NOMO-1 (cell line): ENCODE measurements around the gene CDK8.
A peak's percentile ranks its signal among the peaks of the same experiment; 100 is the strongest.
"Not testable (repeated sequence)": the region's sequence is repeated elsewhere in the genome, so short reads cannot be mapped to it uniquely, and the experiment has no call there.

Experiments
- DNase-seq, 2 experiments: peaks; one replicate each; lab custom pipeline; 2025; ENCODE audit not compliant: unreplicated experiment in 2 of 2; lab: John Stamatoyannopoulos, UW

CDK8 gene

DNA sequence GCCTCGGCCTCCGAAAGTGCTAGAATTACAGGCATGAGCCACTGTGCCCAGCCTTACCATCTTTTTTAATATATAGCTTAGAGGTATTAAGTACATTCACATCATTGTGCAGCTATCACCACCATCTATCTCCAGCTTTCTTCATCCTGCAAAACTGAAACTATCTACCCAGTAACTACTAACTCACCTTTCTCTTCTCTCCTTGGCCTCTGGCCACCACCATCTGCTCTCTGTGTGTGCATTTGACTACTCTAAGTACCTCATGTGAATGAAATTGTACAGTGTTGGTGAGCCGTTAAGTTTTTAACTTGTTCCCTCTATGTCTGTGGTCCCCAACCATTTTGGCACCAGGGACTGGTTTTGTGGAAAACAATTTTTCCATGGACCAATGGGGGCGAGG, 56.1 kb downstream of the CDK8 start:
- DNase-seq: no peak

DNA sequence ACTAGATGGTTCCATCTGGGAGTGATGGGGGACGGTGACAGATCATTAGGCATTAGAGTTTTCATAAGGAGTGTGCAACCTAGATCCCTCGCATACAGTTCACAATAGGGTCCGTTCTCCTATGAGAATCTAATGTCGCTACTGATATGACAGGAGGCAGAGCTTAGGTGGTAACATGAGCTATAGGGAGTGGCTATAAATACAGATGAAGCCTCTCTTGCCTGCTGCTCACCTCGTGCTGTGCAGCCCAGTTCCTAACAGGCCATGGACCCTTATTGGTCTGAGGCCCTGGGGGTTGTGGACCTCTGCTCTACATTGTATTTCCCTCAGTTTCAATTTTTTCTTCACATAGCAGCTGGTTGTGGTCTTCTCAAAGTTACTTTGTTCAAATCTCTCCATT, 56.5 kb downstream of the CDK8 start:
- DNase-seq: no peak

- not testable (repeated sequence) for DNase-seq
These were observed 58.1 kb downstream of the CDK8 start for GRCh38 chr13:26312019-26312418.

DNA sequence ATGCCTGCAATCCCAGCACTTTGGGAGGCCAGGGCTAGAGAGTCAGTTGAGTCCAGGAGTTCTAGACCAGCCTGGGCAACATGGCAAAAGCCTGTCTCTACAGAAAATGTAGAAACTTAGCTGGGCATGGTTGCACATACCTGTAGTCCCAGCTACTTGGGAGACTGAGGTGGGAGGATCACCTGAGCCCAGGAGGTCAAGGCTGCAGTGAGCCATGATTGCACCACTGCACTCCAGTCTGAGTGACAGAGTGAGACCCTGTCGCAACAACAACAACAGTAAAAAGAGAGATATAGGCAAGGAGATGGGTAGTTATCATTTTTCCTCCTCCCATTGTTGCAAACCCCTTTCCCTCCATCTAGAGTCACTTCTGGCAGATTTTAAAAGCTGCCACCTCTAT, 62.2 kb downstream of the CDK8 start:
- not testable (repeated sequence) for DNase-seq

DNA sequence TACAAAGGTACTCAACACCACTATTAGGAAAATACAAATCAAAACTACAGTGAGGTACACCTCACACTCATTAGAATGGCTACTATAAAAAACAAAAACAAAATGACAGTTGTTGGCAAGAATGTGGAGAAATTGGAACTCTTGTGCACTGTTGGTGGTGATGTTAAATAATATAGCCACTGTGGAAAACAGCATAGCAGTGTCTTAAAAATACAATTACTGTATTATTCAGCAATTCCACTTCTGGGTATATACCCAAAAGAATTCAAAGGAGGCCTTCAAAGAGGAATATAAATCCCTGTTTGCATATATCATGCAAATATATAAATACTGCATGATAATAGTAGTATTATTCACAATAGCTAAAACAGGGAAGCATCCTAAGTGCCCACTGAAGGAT, 66.8 kb downstream of the CDK8 start:
- no peak for DNase-seq

DNA sequence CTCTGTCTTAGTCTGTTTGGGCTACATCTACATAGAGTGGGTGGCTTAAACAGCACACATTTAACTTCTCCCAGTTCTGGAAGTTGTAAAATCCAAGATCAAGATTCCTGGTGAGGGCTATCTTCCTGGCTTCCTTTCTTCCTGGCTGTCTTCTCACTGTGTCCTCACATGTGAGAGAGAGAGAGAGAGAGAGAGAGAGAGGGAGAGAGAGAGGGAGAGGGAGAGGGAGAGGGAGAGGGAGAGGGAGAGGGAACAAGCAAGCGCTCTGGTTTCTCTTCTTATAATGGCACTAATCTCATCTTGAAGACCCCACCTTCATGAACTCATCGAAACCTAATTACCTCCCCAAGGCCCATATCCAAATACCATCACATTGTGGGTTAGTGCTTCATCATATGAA, 69.2 kb downstream of the CDK8 start:
- DNase-seq: no peak

GRCh38 chr13:26323764-26324163, 69.8 kb downstream of the CDK8 start:
- no peak for DNase-seq

GRCh38 chr13:26324294-26324693, 70.4 kb downstream of the CDK8 start:
- no peak for DNase-seq

GRCh38 chr13:26324867-26325266, 70.9 kb downstream of the CDK8 start:
- no peak for DNase-seq

DNA sequence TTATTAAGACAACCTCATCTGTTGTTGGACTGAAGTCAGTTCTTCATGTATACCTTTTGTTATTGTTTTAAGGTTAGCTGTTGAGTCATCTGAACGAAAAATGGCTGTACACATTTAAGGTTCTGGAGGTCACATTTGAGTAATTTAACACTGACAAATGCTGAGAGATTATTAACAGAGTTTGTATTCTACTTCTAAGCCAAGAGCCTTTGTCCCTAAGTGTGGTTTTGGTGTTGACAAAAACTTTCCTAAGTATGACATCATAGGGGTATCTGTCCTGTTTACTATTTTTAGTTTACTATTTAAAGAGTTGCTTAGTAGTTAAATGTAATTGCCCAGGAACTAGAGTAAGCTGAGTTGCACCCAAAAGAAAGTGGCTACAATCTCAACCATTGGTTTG, 71.9 kb downstream of the CDK8 start:
- DNase-seq: no peak

- DNase-seq: no peak
These were observed 72.6 kb downstream of the CDK8 start for GRCh38 chr13:26326562-26326961.

DNA sequence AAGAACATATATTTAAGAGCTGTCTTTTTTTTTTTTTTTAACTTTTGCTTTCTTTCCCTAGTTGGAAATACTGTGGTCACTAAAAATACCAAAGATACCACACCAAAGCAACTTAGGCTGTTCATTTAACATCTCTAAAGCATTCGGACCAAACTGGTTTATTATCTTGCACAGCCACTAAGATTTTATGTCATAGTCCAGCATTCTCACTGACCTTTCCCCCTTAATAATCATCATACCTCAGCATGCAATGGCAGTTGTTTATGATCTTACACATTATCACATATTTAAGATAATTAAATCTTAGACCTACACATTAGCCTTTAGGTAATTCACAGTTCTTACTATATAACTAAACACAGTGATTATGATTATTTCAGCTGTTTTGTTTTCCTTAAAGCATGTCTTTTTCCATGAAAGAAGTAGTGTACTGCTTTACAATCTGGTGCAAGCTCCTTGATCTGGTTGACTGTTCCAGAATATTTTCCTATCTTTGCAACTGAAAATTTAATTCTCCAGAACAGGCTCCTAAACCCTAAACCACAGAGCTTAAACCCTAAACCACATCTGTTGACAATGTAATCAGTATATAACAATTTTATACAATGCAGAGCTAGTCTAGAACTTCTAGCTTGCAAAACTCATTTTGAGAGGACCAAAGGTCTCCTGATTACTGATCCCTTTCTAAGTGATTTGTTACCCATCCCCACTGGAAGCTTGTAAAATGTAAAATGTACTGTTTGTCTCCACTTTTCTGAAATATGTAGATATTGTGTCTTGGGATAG, 74.2 kb downstream of the CDK8 start:
- DNase-seq: no peak

DNA sequence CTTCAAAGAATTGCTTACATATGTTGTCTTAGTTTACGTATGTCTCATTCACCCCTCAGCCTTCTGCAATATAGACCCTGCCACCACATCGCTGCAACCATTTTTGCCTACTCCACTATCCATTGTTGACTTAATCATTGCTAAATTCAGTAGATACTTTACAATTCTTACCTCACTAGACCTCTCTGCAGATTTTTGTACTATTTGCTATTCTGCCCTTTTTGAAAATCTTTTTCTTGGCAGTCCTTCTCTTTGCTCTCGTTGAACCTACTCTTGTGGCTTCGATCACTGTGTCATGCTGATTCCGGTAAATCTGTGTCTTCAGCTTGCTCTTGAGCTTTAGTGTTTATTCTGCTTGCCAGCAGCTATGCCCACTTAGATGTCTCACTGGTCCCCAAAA, 81.2 kb downstream of the CDK8 start:
- no peak for DNase-seq

GRCh38 chr13:26340807-26341206, 86.9 kb downstream of the CDK8 start:
- no peak for DNase-seq

GRCh38 chr13:26342898-26343297, 89.0 kb downstream of the CDK8 start:
- DNase-seq: no peak

- no peak for DNase-seq
These were observed 89.9 kb downstream of the CDK8 start for GRCh38 chr13:26343816-26344215.

DNA sequence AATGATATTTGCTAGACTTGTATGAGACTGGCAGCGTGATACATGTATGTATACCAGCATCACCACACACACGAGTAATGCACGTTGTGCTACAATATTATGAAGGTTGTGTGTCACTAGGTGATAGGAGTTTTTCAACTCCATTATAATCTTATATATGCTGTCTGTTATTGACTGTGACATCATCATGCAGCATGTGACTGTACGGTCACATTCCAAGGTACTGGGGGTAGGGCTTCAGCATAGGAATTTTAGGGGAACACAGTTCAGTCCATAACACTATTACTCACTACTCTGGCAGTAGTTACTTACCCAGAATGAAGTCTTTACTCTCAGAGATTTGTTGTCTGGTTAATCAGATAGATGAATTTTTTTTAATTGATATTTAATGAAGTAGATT, 91.1 kb downstream of the CDK8 start:
- DNase-seq: no peak

GRCh38 chr13:26348966-26349365, 95.0 kb downstream of the CDK8 start:
- no peak for DNase-seq

DNA sequence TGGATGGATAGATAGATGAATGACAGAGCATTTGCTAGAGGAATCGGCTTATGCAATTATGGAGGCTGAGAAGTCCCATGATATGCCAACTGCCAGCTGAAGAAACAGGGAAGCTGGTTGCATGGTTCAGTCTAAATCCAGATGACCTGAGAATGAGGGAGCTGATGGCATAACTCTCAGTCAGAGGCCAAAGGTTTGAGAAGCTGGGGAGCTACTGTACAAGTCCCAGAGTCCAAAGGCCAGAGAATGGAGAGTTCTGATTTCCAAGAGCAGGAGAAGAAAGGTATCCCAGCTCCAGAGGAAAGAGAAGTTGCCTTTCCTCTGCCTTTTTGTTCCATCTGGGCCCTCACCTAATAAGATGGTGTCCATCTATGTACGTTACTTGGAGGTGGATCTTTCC, 108.3 kb downstream of the CDK8 start:
- DNase-seq: no peak

DNA sequence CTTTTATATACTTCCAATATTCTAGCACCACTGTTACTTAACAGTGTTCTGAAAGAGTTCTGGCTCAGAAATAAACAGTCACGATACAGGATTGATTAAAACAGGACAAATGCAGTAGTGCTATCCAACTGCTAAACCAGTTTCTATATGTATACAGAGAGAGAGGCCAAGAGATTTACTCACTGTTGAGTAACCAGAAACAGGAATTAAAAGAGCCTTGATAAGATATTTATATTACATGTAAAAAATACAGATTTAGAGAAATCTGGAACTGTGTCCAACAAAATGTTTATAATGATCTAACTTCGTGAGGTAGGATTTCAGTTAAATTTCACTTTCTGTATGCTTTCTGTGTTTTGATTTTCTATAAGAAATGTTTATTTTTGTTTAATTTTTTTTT, 116.6 kb downstream of the CDK8 start:
- DNase-seq: no peak

GRCh38 chr13:26372747-26373146, 118.8 kb downstream of the CDK8 start:
- DNase-seq: no peak

DNA sequence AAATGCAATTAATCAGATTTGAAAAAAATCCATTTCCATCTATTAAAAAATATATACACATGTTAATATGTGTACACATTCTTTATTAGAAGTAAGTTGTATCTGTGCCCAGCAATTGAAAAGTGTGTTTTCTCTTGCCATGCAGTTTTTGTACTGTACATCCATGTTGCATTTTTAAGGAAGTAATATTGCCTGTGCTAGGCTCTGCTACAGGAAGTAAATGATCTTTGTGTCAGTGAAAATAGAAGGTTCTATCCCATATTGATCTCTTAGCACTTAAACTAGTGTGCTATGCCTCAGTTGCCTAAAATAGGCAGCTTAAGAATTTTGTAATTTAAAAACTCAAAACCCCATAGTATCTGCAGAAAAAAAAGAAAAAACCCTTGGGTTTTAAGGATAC, 122.5 kb downstream of the CDK8 start:
- DNase-seq: peak; percentile 0 to 25

DNA sequence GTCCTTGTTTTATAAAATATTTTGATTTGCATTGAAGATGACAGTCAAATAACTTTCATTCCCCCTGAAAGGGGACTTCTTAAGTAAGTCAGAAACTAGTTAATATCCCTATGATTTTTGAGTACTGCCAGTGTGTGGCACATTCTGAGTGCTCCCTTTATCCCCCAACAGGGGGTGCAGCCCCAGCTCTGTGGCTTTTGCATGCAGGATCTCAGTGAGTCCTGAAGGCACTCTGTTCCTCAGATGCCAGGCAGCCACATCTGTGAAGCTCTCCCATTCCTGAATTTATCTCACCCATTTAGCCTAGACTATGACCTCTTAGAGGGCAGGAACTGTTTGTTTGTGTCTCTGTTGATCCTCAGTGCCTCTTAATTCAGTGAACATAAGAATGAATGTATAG, 123.1 kb downstream of the CDK8 start:
- peak in 1 of 2 experiments; percentile 2 for DNase-seq
